ENCODE results near the gene REEP5. TPM values are rescaled to one million over a fixed set of nuclear protein-coding genes. Genes with fewer than 3 reads are reported as not detected.

The REEP5 gene
- total and polyA plus RNA-seq, 9 of the 15 experiments (the other 6 are each of a cell fraction or from before 2014, with no cell fraction given), result 14.7 to 102 (median 36.0) TPM

- TF ChIP-seq ETS1 (conservative IDR thresholded peaks at IDR 0.05; ENCODE audit: control insufficient read depth, low read depth, low read length), result no peak
- 0 out of 2 replicates have a peak, but pooled peaks have one; percentile 18 for TF ChIP-seq FOSL1 (tag; conservative IDR thresholded peaks at IDR 0.05)
- TF ChIP-seq SMAD1 (IDR thresholded peaks at IDR 0.05; ENCODE audit: low read depth, low read length, partially characterized antibody), result no peak
- TF ChIP-seq PHF8 (IDR thresholded peaks at IDR 0.05; ENCODE audit: borderline replicate concordance, low read length), result peak; percentile 84; the same call in 1 of the 2 replicates
- no peak for TF ChIP-seq RFX1 (IDR thresholded peaks at IDR 0.05)
- TF ChIP-seq FUS (optimal IDR thresholded peaks at IDR 0.05; ENCODE audit: low read depth, low read length), result no peak
- peak; percentile 50 for TF ChIP-seq CBX1 (IDR thresholded peaks at IDR 0.05; ENCODE audit: low read depth)
- no peak for TF ChIP-seq TSHZ1 (CRISPR knock-in tag; IDR thresholded peaks at IDR 0.05)
- TF ChIP-seq, protein P1, sequence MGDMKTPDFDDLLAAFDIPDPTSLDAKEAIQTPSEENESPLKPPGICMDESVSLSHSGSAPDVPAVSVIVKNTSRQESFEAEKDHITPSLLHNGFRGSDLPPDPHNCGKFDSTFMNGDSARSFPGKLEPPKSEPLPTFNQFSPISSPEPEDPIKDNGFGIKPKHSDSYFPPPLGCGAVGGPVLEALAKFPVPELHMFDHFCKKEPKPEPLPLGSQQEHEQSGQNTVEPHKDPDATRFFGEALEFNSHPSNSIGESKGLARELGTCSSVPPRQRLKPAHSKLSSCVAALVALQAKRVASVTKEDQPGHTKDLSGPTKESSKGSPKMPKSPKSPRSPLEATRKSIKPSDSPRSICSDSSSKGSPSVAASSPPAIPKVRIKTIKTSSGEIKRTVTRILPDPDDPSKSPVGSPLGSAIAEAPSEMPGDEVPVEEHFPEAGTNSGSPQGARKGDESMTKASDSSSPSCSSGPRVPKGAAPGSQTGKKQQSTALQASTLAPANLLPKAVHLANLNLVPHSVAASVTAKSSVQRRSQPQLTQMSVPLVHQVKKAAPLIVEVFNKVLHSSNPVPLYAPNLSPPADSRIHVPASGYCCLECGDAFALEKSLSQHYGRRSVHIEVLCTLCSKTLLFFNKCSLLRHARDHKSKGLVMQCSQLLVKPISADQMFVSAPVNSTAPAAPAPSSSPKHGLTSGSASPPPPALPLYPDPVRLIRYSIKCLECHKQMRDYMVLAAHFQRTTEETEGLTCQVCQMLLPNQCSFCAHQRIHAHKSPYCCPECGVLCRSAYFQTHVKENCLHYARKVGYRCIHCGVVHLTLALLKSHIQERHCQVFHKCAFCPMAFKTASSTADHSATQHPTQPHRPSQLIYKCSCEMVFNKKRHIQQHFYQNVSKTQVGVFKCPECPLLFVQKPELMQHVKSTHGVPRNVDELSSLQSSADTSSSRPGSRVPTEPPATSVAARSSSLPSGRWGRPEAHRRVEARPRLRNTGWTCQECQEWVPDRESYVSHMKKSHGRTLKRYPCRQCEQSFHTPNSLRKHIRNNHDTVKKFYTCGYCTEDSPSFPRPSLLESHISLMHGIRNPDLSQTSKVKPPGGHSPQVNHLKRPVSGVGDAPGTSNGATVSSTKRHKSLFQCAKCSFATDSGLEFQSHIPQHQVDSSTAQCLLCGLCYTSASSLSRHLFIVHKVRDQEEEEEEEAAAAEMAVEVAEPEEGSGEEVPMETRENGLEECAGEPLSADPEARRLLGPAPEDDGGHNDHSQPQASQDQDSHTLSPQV (IDR thresholded peaks at IDR 0.05), result peak; percentile 37; the same call in 1 of the 2 replicates
- TF ChIP-seq, protein P2, sequence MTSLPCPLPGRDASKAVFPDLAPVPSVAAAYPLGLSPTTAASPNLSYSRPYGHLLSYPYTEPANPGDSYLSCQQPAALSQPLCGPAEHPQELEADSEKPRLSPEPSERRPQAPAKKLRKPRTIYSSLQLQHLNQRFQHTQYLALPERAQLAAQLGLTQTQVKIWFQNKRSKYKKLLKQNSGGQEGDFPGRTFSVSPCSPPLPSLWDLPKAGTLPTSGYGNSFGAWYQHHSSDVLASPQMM (CRISPR knock-in tag; IDR thresholded peaks at IDR 0.05), result no peak
- no peak for TF ChIP-seq U2AF2 (optimal IDR thresholded peaks at IDR 0.05; ENCODE audit: low read depth, low read length)
- TF ChIP-seq HDGF (IDR thresholded peaks at IDR 0.05), result no peak
- no peak for TF ChIP-seq ARID3A (IDR thresholded peaks at IDR 0.05; ENCODE audit: borderline replicate concordance, low read depth, low read length)
- TF ChIP-seq STAT5A (IDR thresholded peaks at IDR 0.05; ENCODE audit: borderline replicate concordance, low read length), result no peak
These were observed at the start of gene REEP5 (continued) for GRCh38 chr5:112921833-112922817.
